ENCODE data around the gene PDCD1LG2. TPM values are rescaled to one million over a fixed set of nuclear protein-coding genes. Genes with fewer than 3 reads are reported as not detected.
A peak's percentile ranks its signal among the peaks of the same experiment; 100 is the strongest.

PDCD1LG2 gene
- total RNA-seq, 1 donor from 2014 or later = under 0.01 TPM

DNA sequence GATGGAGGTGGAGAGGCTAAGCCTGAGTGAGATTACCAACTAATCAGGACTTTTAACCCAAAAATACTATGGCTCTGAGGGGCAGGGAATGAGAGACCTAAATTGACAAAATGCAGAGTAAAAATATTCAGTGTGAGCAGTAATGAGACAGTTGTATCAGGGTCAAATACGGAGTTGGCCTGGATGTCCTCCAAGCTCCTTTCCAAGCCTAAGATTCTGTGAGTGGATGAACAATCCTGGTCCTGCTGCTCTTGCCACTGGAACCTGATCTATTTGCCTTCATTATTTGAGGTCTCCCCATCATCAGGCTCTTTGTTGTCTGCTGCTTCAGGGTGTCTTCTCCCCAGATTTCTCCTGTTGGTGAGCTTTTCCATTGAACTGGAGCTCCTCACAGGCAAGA is 1.1 kb downstream of the PDCD1LG2 start:
- Histone ChIP-seq H3K4me3 (ENCODE audit: low read depth, low read length) (no peak overlapping the region), H3K36me3 (ENCODE audit: control insufficient read depth, insufficient read depth, low read length) (no peaks in the 10 kb centered on the region)

DNA sequence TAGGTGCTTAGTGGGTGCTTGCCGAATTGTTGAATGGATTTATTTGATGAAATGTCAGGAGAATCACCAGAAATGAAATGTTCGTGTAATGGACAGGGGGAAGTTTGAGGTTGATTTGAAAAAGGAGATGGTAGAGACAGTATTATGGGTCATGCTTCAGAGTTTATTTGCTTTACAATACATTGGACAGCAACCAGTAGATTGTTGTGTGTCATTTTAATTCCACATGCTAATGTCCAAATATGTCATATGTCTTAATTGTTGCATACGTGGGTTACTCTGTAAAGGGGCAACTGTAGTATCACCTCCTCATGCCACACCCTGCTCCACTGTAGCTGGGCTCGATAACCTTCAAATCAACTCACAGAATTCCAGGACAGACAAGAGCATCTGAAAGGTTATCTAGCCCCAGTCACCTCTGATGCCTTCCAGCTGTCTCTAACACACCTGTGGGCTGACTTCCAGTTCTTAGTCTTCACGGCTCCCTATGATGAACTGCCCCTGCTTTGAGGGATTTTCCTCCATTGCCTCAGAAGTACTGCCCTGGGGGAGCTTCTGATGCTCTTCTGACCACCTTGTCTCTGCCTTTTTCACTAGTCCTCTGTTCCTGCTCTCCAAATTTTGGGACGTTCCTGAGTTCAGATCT is 1.7 kb downstream of the PDCD1LG2 start:
- TF ChIP-seq, protein P1, sequence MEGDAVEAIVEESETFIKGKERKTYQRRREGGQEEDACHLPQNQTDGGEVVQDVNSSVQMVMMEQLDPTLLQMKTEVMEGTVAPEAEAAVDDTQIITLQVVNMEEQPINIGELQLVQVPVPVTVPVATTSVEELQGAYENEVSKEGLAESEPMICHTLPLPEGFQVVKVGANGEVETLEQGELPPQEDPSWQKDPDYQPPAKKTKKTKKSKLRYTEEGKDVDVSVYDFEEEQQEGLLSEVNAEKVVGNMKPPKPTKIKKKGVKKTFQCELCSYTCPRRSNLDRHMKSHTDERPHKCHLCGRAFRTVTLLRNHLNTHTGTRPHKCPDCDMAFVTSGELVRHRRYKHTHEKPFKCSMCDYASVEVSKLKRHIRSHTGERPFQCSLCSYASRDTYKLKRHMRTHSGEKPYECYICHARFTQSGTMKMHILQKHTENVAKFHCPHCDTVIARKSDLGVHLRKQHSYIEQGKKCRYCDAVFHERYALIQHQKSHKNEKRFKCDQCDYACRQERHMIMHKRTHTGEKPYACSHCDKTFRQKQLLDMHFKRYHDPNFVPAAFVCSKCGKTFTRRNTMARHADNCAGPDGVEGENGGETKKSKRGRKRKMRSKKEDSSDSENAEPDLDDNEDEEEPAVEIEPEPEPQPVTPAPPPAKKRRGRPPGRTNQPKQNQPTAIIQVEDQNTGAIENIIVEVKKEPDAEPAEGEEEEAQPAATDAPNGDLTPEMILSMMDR (IDR thresholded peaks at IDR 0.05; ENCODE audit: insufficient read depth, low read length, severe bottlenecking) = no peak
- Histone ChIP-seq H3K4me3 (ENCODE audit: low read depth, low read length) (no peak overlapping the region), H3K27me3 (ENCODE audit: control insufficient read depth, insufficient read depth, low read length) (no peaks in the 10 kb centered on the region), H3K36me3 (ENCODE audit: control insufficient read depth, insufficient read depth, low read length) (no peaks in the 10 kb centered on the region)
- no peak for FAIRE-seq
- peak; percentile 19 for DNase-seq (ENCODE audit: low read depth)

More for the DNA sequence above, 1.1 kb downstream of the PDCD1LG2 start:
- DNase-seq (ENCODE audit: low read depth) = no peak
- no peak for FAIRE-seq
- TF ChIP-seq, protein P1 (IDR thresholded peaks at IDR 0.05; ENCODE audit: insufficient read depth, low read length, severe bottlenecking) = no peak
- no peaks in the 10 kb centered on the region for H3K27me3 ChIP-seq (ENCODE audit: control insufficient read depth, insufficient read depth, low read length)

DNA sequence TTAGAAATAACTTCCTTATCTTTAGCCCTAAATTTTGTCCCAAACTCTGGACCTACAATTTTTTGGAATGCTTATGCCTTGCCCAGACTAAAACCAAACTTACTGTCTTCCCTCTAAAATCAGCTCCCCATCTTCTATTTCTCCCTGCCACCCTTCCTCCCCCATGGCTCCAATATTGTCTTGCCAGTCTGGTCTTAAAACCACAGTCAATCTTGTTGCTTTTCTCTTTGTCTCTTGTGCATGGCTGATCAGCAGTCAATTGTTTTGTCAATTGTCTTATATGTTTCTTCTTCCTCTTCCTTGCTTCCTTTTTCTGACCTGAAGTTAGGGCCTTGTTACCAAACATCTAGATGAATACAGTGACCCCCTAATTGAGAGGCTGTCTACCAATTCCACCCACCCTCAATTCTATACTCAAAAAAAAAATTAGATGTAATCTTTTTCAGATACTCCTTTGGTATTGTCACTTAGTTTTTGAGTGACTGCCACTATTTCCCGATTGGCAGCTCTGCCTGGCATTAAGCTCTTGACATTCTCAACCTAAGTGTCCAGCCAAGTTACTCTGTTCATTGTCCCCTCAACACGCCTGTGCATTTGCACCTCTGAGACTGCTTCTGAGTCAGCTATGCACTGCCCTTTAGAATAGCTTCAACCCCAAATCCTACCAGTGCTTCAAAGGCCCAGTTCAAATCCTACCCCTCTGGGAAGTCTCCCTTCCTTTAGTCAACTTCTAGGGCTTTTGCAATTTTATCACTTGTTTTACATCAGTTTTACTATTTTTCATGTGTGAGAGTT is 2.5 kb downstream of the PDCD1LG2 start:
- FAIRE-seq (no peak), DNase-seq (ENCODE audit: low read depth) (no peak)
- no peak overlapping the region for H3K4me3 ChIP-seq (ENCODE audit: low read depth, low read length)
- H3K36me3 ChIP-seq (ENCODE audit: control insufficient read depth, insufficient read depth, low read length) = no peaks in the 10 kb centered on the region
- TF ChIP-seq, protein P1 (IDR thresholded peaks at IDR 0.05; ENCODE audit: insufficient read depth, low read length, severe bottlenecking) = no peak
- H3K27me3 ChIP-seq (ENCODE audit: control insufficient read depth, insufficient read depth, low read length) = no peaks in the 10 kb centered on the region

DNA sequence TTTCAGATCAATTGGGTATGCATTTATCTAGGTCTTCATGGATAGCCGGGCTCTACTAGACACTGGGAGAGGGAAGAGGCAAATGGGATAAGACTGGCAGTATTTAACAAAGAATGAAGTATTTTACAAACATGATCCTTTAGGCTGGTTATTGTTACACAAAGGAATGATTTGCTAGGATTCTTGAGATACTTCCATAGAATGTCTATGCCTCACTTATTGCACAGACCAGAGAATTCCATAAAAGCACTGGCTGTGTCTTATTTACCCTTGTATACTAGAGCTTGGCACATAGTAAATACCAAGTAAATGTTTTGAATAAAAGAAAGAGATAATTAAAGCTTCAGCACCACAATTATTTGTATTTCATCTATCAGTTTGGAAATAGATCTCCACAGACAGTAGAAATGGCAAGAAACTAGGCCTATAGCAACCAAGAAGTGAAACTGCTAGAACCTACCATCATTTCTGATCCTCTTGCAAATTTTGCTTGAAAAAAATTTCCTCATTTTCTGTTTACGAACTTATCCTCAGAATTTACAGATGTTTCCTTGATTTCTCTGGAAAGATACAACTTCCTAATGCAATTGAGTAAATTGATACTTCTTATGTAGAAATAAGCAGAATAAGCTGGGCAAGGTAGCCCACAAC is 3.8 kb downstream of the PDCD1LG2 start:
- Histone ChIP-seq H3K36me3 (ENCODE audit: control insufficient read depth, insufficient read depth, low read length) (no peaks in the 10 kb centered on the region), H3K4me3 (ENCODE audit: low read depth, low read length) (no peak overlapping the region), H3K27me3 (ENCODE audit: control insufficient read depth, insufficient read depth, low read length) (no peaks in the 10 kb centered on the region)
- TF ChIP-seq, protein P1 (IDR thresholded peaks at IDR 0.05; ENCODE audit: insufficient read depth, low read length, severe bottlenecking) = no peak
- FAIRE-seq (no peak), DNase-seq (ENCODE audit: low read depth) (no peak)

DNA sequence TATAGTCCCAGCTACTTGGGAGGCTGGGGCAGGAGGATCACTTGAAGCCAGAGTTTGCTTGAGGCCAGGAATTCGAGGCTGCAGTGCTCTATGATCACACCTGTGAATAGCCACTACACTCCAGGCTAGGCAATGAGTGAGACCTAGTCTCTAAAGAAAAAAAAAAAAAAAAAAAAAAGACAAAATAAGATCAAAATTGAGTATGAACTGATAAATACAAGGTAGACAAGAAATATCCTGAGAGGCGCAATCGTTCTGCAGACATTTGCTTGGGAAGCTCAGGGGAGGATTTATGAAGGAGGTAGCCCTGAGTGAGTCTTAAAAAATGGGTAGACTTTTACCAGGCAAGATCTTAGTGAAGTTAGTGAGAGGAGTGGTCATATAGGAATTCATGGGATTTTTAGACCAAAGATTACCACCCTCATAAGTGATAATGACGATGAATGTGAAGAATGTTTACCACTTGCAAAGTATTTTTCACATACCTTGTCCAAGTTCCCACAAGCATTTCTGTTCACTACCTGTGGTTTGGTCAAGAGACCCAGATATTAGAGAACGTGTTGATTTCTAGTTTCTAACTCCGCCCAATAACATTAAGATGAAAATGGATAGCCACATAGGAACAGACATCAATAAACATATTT is 4.4 kb downstream of the PDCD1LG2 start:
- FAIRE-seq (no peak), DNase-seq (ENCODE audit: low read depth) (no peak)
- H3K27me3 ChIP-seq (ENCODE audit: control insufficient read depth, insufficient read depth, low read length) = no peaks in the 10 kb centered on the region
- no peaks in the 10 kb centered on the region for H3K36me3 ChIP-seq (ENCODE audit: control insufficient read depth, insufficient read depth, low read length)
- TF ChIP-seq, protein P1 (IDR thresholded peaks at IDR 0.05; ENCODE audit: insufficient read depth, low read length, severe bottlenecking) = no peak
- H3K4me3 ChIP-seq (ENCODE audit: low read depth, low read length) = no peak overlapping the region
